ENCODE measurements around the gene TFPI.
"Not testable (repeated sequence)": the region's sequence is repeated elsewhere in the genome, so short reads cannot be mapped to it uniquely, and the experiment has no call there.

TFPI gene

GRCh38 chr2:187552828-187553681 is 1.2 kb downstream of the TFPI start:
- DNase-seq = peak; percentile 83

- DNase-seq = no peak
Observed at GRCh38 chr2:187552381-187552780, 1.9 kb downstream of the TFPI start.

- DNase-seq = peak; percentile 69
Observed at GRCh38 chr2:187550857-187551256, 3.4 kb downstream of the TFPI start.

- DNase-seq = no peak
Observed at GRCh38 chr2:187549951-187550555, 4.2 kb downstream of the TFPI start.

GRCh38 chr2:187549193-187549592 is 5.0 kb downstream of the TFPI start:
- DNase-seq = no peak

- DNase-seq = no peak
Observed at GRCh38 chr2:187548656-187549055, 5.6 kb downstream of the TFPI start.

- peak; percentile 72 for DNase-seq
Observed at GRCh38 chr2:187547353-187547979, 6.8 kb downstream of the TFPI start.

GRCh38 chr2:187546762-187547333 is 7.4 kb downstream of the TFPI start:
- no peak for DNase-seq

GRCh38 chr2:187545238-187545751 is 8.9 kb downstream of the TFPI start:
- no peak for DNase-seq

- no peak for DNase-seq
Observed at GRCh38 chr2:187544371-187545080, 9.7 kb downstream of the TFPI start.

- DNase-seq = no peak
Observed at GRCh38 chr2:187543488-187543887, 10.7 kb downstream of the TFPI start.

- no peak for DNase-seq
Observed at GRCh38 chr2:187542123-187542522, 12.1 kb downstream of the TFPI start.

GRCh38 chr2:187541086-187542085 is 12.8 kb downstream of the TFPI start:
- DNase-seq = no peak

- not testable (repeated sequence) for DNase-seq
Observed at GRCh38 chr2:187538222-187538621, 16.0 kb downstream of the TFPI start.

- DNase-seq = not testable (repeated sequence)
Observed at GRCh38 chr2:187535381-187535780, 18.9 kb downstream of the TFPI start.

GRCh38 chr2:187532333-187533120 is 21.7 kb downstream of the TFPI start:
- no peak for DNase-seq

GRCh38 chr2:187529977-187530721 is 24.1 kb downstream of the TFPI start:
- no peak for DNase-seq

- no peak for DNase-seq
Observed at GRCh38 chr2:187529248-187529976, 24.8 kb downstream of the TFPI start.

- no peak for DNase-seq
Observed at GRCh38 chr2:187528042-187528441, 26.2 kb downstream of the TFPI start.
